Panc1 (cell line): ENCODE measurements around the gene PSD4.

Source experiments
- POLR2AphosphoS5 ChIP-seq: IDR thresholded peaks from 2 replicates; pipeline ENCODE4 v1.6.1; 2012; ENCODE audit warnings: mild to moderate bottlenecking, low read depth, low read length, moderate library complexity
- TF ChIP-seq, protein P1 (sequence below): fragments of 450-650 bp; IDR thresholded peaks from 2 replicates; pipeline ENCODE4 v1.5.1; 2017; ENCODE audit warnings: mild to moderate bottlenecking
- TF ChIP-seq, protein P2 (sequence below), 2 experiments: IDR thresholded peaks; 2 replicates each; pipeline ENCODE4 v1.6.1; 2011 to 2012; ENCODE audit warnings: low read depth in 2 of 2, control low read depth in 1 of 2, low read length in 1 of 2, mild to moderate bottlenecking in 1 of 2, moderate library complexity in 1 of 2; ENCODE audit not compliant: insufficient read depth in 1 of 2

DNA sequence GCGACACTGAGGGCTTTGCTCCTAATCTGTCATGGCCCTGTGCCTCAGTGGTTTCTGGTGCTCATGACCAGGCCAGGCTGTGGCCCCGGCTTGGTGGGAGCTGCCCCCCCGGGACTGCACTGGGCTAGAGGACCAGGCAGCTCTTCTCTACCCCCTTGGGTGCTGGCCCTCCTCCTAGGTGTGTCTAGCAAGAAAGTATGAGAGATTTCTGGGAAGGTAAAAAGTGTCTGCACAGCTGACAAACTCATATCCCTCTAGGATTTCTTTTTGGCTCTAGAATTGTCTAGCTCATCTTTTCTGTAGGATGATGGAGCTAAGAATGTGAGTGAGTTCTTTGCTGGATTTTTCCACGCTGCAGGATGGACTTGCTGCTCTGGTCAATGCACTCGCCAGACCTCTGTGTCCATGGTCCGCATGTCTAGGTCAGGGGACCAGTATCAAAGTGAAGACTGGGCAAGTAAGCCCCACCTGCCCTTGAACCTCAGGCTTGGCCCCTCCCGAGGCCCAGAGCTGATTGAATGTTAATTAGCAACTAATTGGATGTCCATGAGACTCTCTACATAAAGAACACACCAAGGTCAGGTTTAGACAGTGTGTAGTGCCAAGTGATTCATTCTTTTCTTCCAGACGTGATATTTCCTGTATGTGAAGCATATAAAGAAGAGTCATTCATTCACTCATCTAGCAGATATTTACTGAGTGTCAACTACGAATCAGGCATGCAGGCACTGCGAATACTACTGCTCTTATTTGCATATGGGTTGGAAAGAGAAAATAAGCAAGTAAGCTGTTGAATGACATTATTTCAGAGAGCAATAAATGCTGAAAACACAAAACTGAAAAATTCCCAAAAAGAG lies 15.6 kb upstream of the PSD4 start:
- TF ChIP-seq, protein P1, sequence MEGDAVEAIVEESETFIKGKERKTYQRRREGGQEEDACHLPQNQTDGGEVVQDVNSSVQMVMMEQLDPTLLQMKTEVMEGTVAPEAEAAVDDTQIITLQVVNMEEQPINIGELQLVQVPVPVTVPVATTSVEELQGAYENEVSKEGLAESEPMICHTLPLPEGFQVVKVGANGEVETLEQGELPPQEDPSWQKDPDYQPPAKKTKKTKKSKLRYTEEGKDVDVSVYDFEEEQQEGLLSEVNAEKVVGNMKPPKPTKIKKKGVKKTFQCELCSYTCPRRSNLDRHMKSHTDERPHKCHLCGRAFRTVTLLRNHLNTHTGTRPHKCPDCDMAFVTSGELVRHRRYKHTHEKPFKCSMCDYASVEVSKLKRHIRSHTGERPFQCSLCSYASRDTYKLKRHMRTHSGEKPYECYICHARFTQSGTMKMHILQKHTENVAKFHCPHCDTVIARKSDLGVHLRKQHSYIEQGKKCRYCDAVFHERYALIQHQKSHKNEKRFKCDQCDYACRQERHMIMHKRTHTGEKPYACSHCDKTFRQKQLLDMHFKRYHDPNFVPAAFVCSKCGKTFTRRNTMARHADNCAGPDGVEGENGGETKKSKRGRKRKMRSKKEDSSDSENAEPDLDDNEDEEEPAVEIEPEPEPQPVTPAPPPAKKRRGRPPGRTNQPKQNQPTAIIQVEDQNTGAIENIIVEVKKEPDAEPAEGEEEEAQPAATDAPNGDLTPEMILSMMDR = no peak
- TF ChIP-seq POLR2AphosphoS5 = no peak
- TF ChIP-seq, protein P2, sequence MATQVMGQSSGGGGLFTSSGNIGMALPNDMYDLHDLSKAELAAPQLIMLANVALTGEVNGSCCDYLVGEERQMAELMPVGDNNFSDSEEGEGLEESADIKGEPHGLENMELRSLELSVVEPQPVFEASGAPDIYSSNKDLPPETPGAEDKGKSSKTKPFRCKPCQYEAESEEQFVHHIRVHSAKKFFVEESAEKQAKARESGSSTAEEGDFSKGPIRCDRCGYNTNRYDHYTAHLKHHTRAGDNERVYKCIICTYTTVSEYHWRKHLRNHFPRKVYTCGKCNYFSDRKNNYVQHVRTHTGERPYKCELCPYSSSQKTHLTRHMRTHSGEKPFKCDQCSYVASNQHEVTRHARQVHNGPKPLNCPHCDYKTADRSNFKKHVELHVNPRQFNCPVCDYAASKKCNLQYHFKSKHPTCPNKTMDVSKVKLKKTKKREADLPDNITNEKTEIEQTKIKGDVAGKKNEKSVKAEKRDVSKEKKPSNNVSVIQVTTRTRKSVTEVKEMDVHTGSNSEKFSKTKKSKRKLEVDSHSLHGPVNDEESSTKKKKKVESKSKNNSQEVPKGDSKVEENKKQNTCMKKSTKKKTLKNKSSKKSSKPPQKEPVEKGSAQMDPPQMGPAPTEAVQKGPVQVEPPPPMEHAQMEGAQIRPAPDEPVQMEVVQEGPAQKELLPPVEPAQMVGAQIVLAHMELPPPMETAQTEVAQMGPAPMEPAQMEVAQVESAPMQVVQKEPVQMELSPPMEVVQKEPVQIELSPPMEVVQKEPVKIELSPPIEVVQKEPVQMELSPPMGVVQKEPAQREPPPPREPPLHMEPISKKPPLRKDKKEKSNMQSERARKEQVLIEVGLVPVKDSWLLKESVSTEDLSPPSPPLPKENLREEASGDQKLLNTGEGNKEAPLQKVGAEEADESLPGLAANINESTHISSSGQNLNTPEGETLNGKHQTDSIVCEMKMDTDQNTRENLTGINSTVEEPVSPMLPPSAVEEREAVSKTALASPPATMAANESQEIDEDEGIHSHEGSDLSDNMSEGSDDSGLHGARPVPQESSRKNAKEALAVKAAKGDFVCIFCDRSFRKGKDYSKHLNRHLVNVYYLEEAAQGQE (IDR thresholded peaks at IDR 0.05; ENCODE audit: insufficient read depth in 1 of 2, low read depth in 2 of 2, low read length in 1 of 2) = no peak
